GM12878 (cell line): ENCODE measurements around the gene DPP6. TPM values are rescaled to one million over a fixed set of nuclear protein-coding genes. Genes with fewer than 3 reads are reported as not detected.

Source experiments
- ATAC-seq: fragments of 200-7000 bp; cut with Tn5 transposase; 3 replicates; pipeline ENCODE4 v1.9.1; 2020; ENCODE audit warnings: mild to moderate bottlenecking, moderate library complexity
- BruUV-seq: library from RNA; stranded (reverse); fragments of 400-500 nt; replicated peaks from 2 replicates; lab custom pipeline; 2021; lab: Mats Ljungman, UMichigan
- CTCF ChIA-PET: fragments of 300-600 bp; sonication (Branson Sonifier 250); formaldehyde crosslinking; extraction: SDS; loops from one replicate; lab custom pipeline; 2021; ENCODE audit warnings: inconsistent platforms; lab: Yijun Ruan, JAX
- POLR2A ChIA-PET: fragments of 350-600 bp; formaldehyde crosslinking; extraction: SDS; loops from one replicate; lab custom pipeline; 2021; ENCODE audit warnings: inconsistent platforms; lab: Charles Lee
- RAD21 ChIA-PET: fragments of 300-600 bp; sonication (Branson Sonifier 250); formaldehyde crosslinking; loops from one replicate; lab custom pipeline; 2023; ENCODE audit warnings: antibody characterized with exemption; ENCODE audit not compliant: unreplicated experiment; lab: Charles Lee
- SMC1A ChIA-PET: fragments of 300-600 bp; sonication (Branson Sonifier 250); formaldehyde crosslinking; loops from one replicate; lab custom pipeline; 2023; ENCODE audit not compliant: unreplicated experiment, uncharacterized antibody; lab: Charles Lee
- DNase-seq: peaks from one replicate; pipeline ENCODE4 v3.0.0-alpha.2; 2011; ENCODE audit warnings: low read depth, low spot score
- FAIRE-seq: peaks from 3 replicates; lab custom pipeline; 2011; peaks lifted over from hg19 to GRCh38; lab: Jason Lieb, UNC
- H2AFZ ChIP-seq: 2 replicates; pipeline ENCODE4 v1.6.0; 2011; ENCODE audit warnings: low read depth, low read length, control low read depth; ENCODE audit not compliant: control insufficient read depth
- H3K27ac ChIP-seq: 2 replicates; pipeline ENCODE4 v1.5.1; 2011; ENCODE audit warnings: control low read depth; ENCODE audit not compliant: control insufficient read depth, insufficient read depth
- H3K27me3 ChIP-seq, 2 experiments: replicated peaks in 1 of 2; 2 replicates each; pipeline versions ENCODE4 v1.6.0 to v1.6.1; 2011; ENCODE audit warnings: low read length in 1 of 2; ENCODE audit not compliant: control insufficient read depth in 2 of 2, insufficient read depth in 2 of 2
- H3K36me3 ChIP-seq, 2 experiments: 2 replicates each; pipeline ENCODE4 v1.5.1; 2011; ENCODE audit warnings: low read length in 1 of 2; ENCODE audit not compliant: control insufficient read depth in 2 of 2, insufficient read depth in 2 of 2
- H3K4me1 ChIP-seq: 2 replicates; pipeline ENCODE4 v1.6.1; 2011; ENCODE audit warnings: mild to moderate bottlenecking, low read length, moderate library complexity, mixed read lengths; ENCODE audit not compliant: control insufficient read depth, insufficient read depth
- H3K4me2 ChIP-seq: 2 replicates; pipeline ENCODE4 v1.6.0; 2011; ENCODE audit warnings: control low read depth; ENCODE audit not compliant: control insufficient read depth, insufficient read depth
- H3K4me3 ChIP-seq: fragments of 200-600 bp; sonication (generic); 2 replicates; pipeline ENCODE4 v1.5.1; 2016
- H3K79me2 ChIP-seq: 2 replicates; pipeline ENCODE4 v1.6.0; 2011; ENCODE audit warnings: low read length; ENCODE audit not compliant: control insufficient read depth, insufficient read depth
- H3K9ac ChIP-seq: 2 replicates; pipeline ENCODE4 v1.8.0; 2011; ENCODE audit warnings: low read length, control low read depth, mixed read lengths; ENCODE audit not compliant: control insufficient read depth, insufficient read depth
- H3K9me3 ChIP-seq: replicated peaks from 3 replicates; pipeline ENCODE4 v1.5.1; 2011; ENCODE audit warnings: mild to moderate bottlenecking, low read length; ENCODE audit not compliant: control insufficient read depth, insufficient read depth
- H4K20me1 ChIP-seq: 2 replicates; pipeline ENCODE4 v1.6.0; 2011; ENCODE audit not compliant: control insufficient read depth, insufficient read depth
- BHLHE40 ChIP-seq, 2 experiments: fragments of 450-650 bp in 1 of 2; IDR thresholded peaks; 2 replicates each; pipeline ENCODE4 v1.6.1; 2011 to 2017; ENCODE audit warnings: low read depth in 2 of 2, borderline replicate concordance in 1 of 2, improper control_type of control experiment in 1 of 2, low read length in 1 of 2, mild to moderate bottlenecking in 1 of 2
- ETV6 ChIP-seq, 2 experiments: fragments of 450-650 bp in 1 of 2; IDR thresholded peaks in 1 of 2; conservative IDR thresholded peaks in 1 of 2; 2 replicates each; pipeline ENCODE4 v1.6.1; 2014; ENCODE audit warnings: antibody characterized with exemption in 1 of 2, borderline replicate concordance in 1 of 2, low read depth in 1 of 2, mild to moderate bottlenecking in 1 of 2, moderate library complexity in 1 of 2
- HSF1 ChIP-seq: fragments of 150-350 bp; IDR thresholded peaks from 2 replicates; pipeline ENCODE4 v1.6.1; 2014; ENCODE audit warnings: mild to moderate bottlenecking, low read depth, low read length
- JUNB ChIP-seq: IDR thresholded peaks from 2 replicates; pipeline ENCODE4 v1.6.1; 2016; ENCODE audit warnings: antibody characterized with exemption, mild to moderate bottlenecking
- MEF2A ChIP-seq: IDR thresholded peaks from 2 replicates; pipeline ENCODE4 v1.6.1; 2011; ENCODE audit warnings: low read depth, mild to moderate bottlenecking, low read length, moderate library complexity; ENCODE audit not compliant: insufficient read depth
- NKRF ChIP-seq: fragments of 450-650 bp; conservative IDR thresholded peaks from 2 replicates; pipeline ENCODE4 v1.6.1; 2017; ENCODE audit warnings: mild to moderate bottlenecking, moderate library complexity
- NR2C2 ChIP-seq: IDR thresholded peaks from 2 replicates; pipeline ENCODE4 v1.6.1; 2011; ENCODE audit warnings: borderline replicate concordance, low read depth; ENCODE audit not compliant: control insufficient read depth, insufficient read length
- PAX5 ChIP-seq: IDR thresholded peaks from 2 replicates; pipeline ENCODE4 v1.6.1; 2011; ENCODE audit warnings: low read depth, low read length, borderline replicate concordance
- SMC3 ChIP-seq: IDR thresholded peaks from 2 replicates; pipeline ENCODE4 v1.6.1; 2011; ENCODE audit warnings: low read length, improper control_type of control experiment, borderline replicate concordance
- SRF ChIP-seq, 2 experiments: IDR thresholded peaks; 2 replicates each; pipeline ENCODE4 v1.6.1; 2011; ENCODE audit warnings: low read depth in 2 of 2, low read length in 2 of 2, mild to moderate bottlenecking in 1 of 2, moderate library complexity in 1 of 2
- WRNIP1 ChIP-seq: IDR thresholded peaks from 2 replicates; pipeline ENCODE4 v1.6.1; 2011; ENCODE audit warnings: low read depth, low read length, improper control_type of control experiment, borderline replicate concordance
- ZNF24 ChIP-seq: fragments of 450-650 bp; IDR thresholded peaks from 2 replicates; pipeline ENCODE4 v1.6.1; 2017; ENCODE audit warnings: antibody characterized with exemption, mild to moderate bottlenecking
- ZNF384 ChIP-seq: IDR thresholded peaks from 2 replicates; pipeline ENCODE4 v1.6.1; 2012; ENCODE audit warnings: low read depth, mild to moderate bottlenecking, low read length, improper control_type of control experiment, borderline replicate concordance
- ZNF622 ChIP-seq: fragments of 450-650 bp; IDR thresholded peaks from 2 replicates; pipeline ENCODE4 v1.6.1; 2017; ENCODE audit warnings: mild to moderate bottlenecking, inconsistent platforms
- WGBS: methylation state at CpG from one replicate; pipeline ENCODE4 v1.1.6; 2016; ENCODE audit warnings: low lambda C conversion rate; ENCODE audit not compliant: insufficient replicate concordance, insufficient coverage; ENCODE audit errors: missing lambda C conversion rate; 5-methylcytosine and 5-hydroxymethylcytosine counted together
- in situ Hi-C: fragments of 300-500 bp; cut with MboI; formaldehyde crosslinking; loops from 9 replicates; pipeline ENCODE4 v1.14.3; 2018; ENCODE audit warnings: mixed read lengths
- intact Hi-C: fragments of 100-400 bp; cut with micrococcal nuclease; formaldehyde crosslinking; loops from one replicate; pipeline ENCODE4 v1.14.2; 2022; ENCODE audit not compliant: unreplicated experiment
- polyA plus RNA-seq, 11 experiments: library from polyadenylated mRNA; depleted of rRNA in 4 of 11; unstranded in 6 of 11; stranded (reverse) in 5 of 11; fragments of >200 nt; fragmentation: Nextera tagmentation in 4 of 11; fragmentation: Illumina TruSeq in 1 of 11; extraction: Ambion mirVana in 4 of 11; extraction: Trizol in 1 of 11; gene quantifications; 1 replicate in 1 of 11; 2 replicates in 10 of 11; pipeline versions ENCODE4 v1.2.1 to v1.2.3, GENCODE V29; 2011 to 2016; ENCODE audit warnings: inconsistent platforms in 2 of 11, missing spikeins in 2 of 11, low read depth in 1 of 11
- total RNA-seq, 4 experiments: library from RNA; depleted of rRNA in 3 of 4; stranded (reverse); fragments of >200 nt in 3 of 4; fragmentation: Illumina TruSeq in 1 of 4; extraction: Trizol in 1 of 4; gene quantifications; 2 replicates each; pipeline versions ENCODE4 v1.2.1 to v1.2.3, GENCODE V29; 2013 to 2021
- TF ChIP-seq, protein P1 (sequence below): fragments of 450-650 bp; formaldehyde crosslinking; IDR thresholded peaks from 2 replicates; pipeline ENCODE4 v1.4.0; 2022; ENCODE audit warnings: mild to moderate bottlenecking, moderate library complexity

Gene DPP6
- total and polyA plus RNA-seq, 10 of the 15 experiments (the other 5 are each of a cell fraction or from before 2014, with no cell fraction given): not detected

GRCh38 chr7:154750353-154750801 lies 698.2 kb downstream of the DPP6 start (continued):
- no peak for TF ChIP-seq ETV6 (conservative IDR thresholded peaks at IDR 0.05 in 1 of 2, IDR thresholded peaks at IDR 0.05 in 1 of 2; ENCODE audit: borderline replicate concordance in 1 of 2, low read depth in 1 of 2)
- TF ChIP-seq MEF2A: no peak

- POLR2A ChIA-PET: no interaction called here
- BruUV-seq: no TSS peak
- Histone ChIP-seq H4K20me1 (no peaks in the 10 kb centered on the region), H3K27me3 (no peaks in the 10 kb centered on the region; a peak in 1 of 4 replicates), H3K4me2 (no peak overlapping the region), H3K79me2 (no peaks in the 10 kb centered on the region), H2AFZ (no peak overlapping the region), H3K27ac (no peak overlapping the region), H3K9me3 (no peaks in the 10 kb centered on the region), H3K36me3 (no peaks in the 10 kb centered on the region), H3K4me3 (no peak overlapping the region), H3K4me1 (no peaks in the 10 kb centered on the region), H3K9ac (no peak overlapping the region)
- SMC1A ChIA-PET: no interaction called here
- FAIRE-seq: no peak
- ATAC-seq: no peak
- TF ChIP-seq SMC3: no peak
- TF ChIP-seq NR2C2: no peak
- TF ChIP-seq ZNF622: no peak
- TF ChIP-seq, protein P1, sequence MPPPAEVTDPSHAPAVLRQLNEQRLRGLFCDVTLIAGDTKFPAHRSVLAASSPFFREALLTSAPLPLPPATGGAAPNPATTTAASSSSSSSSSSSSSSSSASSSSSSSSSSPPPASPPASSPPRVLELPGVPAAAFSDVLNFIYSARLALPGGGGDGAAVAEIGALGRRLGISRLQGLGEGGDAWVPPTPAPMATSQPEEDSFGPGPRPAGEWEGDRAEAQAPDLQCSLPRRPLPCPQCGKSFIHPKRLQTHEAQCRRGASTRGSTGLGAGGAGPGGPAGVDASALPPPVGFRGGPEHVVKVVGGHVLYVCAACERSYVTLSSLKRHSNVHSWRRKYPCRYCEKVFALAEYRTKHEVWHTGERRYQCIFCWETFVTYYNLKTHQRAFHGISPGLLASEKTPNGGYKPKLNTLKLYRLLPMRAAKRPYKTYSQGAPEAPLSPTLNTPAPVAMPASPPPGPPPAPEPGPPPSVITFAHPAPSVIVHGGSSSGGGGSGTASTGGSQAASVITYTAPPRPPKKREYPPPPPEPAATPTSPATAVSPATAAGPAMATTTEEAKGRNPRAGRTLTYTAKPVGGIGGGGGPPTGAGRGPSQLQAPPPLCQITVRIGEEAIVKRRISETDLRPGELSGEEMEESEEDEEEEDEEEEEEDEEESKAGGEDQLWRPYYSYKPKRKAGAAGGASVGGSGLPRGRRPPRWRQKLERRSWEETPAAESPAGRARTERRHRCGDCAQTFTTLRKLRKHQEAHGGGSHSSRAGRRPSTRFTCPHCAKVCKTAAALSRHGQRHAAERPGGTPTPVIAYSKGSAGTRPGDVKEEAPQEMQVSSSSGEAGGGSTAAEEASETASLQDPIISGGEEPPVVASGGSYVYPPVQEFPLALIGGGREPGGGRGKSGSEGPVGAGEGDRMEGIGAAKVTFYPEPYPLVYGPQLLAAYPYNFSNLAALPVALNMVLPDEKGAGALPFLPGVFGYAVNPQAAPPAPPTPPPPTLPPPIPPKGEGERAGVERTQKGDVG: no peak
- TF ChIP-seq ZNF384: no peak
- TF ChIP-seq WRNIP1: no peak
- TF ChIP-seq SRF (IDR thresholded peaks at IDR 0.05; ENCODE audit: low read depth in 2 of 2, low read length in 2 of 2): no peak
- TF ChIP-seq PAX5: no peak
- no peak for TF ChIP-seq NKRF
- TF ChIP-seq HSF1: no peak
- TF ChIP-seq BHLHE40 (IDR thresholded peaks at IDR 0.05; ENCODE audit: borderline replicate concordance in 1 of 2, low read depth in 2 of 2, low read length in 1 of 2): no peak
- no peak for TF ChIP-seq JUNB
- TF ChIP-seq ZNF24: no peak
- WGBS: 63% methylated on average over 12 of the region's 12 CpGs
- RAD21 ChIA-PET: no interaction called here
- no peak for DNase-seq
- intact Hi-C loops: no loop called here
- CTCF ChIA-PET: no interaction called here
- in situ Hi-C loops: no loop called here
These were observed 701.0 kb downstream of the DPP6 start for GRCh38 chr7:154753226-154753625.
